ENCODE measurements around the gene SYNPO2.

SYNPO2 gene

DNA sequence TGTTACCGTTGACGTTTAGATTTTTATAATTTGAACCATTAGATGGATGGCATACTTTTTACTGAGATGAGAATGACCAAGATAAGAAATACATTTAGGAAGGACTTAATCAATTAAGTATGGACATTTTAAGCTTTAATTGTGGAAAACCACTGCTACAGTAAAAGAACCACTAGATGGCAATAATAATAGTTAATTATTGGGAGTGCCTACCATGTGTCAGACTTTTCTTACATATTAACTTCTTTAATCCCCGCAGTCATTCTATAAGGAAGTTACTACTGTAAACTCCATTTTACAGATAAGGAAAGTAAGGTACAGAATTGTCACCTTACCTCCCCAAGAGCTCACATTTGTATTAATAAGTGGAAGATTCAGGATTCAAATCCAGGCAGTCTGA is 198.5 kb downstream of the SYNPO2 start:
- TF ChIP-seq CTCF (IDR thresholded peaks at IDR 0.05; ENCODE audit: low read depth, low read length): no peak; the same call in 1 of the 2 replicates

DNA sequence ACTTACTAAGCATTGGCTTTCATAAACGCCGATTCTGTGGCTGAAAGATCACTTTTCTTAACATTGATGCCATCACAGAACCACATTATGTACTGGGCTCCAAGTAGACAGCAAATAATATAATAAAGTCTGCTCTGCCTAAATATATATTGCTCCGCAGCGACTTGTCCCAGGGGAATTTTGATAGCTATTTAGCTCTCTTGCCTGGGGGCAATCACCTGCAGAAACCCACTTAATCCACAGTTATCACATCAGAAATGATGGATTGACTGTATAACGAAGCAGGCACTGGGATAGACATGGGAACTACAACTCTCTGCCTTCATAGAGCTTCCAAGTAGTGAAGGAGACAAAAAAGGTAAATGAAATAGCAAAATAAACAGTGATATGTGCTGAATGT is 199.0 kb downstream of the SYNPO2 start:
- H3K4me3 ChIP-seq (ENCODE audit: low read depth, low read length): no peak overlapping the region
- no peak for TF ChIP-seq CTCF (IDR thresholded peaks at IDR 0.05; ENCODE audit: low read depth, low read length)

More for the DNA sequence above, 198.5 kb downstream of the SYNPO2 start:
- no peak overlapping the region for H3K4me3 ChIP-seq (ENCODE audit: low read depth, low read length)

GRCh38 chr4:119093042-119093827 is 204.6 kb downstream of the SYNPO2 start:
- H3K4me3 ChIP-seq (ENCODE audit: low read depth, low read length): no peak overlapping the region
- no peak for TF ChIP-seq CTCF (IDR thresholded peaks at IDR 0.05; ENCODE audit: low read depth, low read length)

GRCh38 chr4:119097282-119097900 is 208.7 kb downstream of the SYNPO2 start:
- no peak overlapping the region for H3K4me3 ChIP-seq (ENCODE audit: low read depth, low read length)
- TF ChIP-seq CTCF (IDR thresholded peaks at IDR 0.05; ENCODE audit: low read depth, low read length): no peak

DNA sequence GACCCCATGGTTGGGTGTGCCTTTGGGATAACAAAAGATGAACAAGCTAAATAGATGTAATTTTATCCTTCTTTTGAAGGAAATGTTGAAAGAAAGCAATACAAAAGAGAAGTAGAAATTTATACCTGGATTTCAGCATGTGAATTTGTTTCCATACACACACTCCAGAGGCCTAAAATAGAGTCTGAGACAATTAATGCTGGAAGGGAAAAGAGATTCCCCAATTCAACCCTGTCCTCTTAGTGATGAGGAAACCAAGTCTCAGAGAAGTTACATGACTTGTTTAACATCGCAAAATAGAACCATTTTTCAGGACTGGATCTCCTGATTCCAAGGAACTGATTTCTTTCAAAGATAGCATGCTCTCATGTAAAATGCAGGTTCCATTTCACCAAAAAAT is 209.7 kb downstream of the SYNPO2 start:
- no peak for TF ChIP-seq CTCF (IDR thresholded peaks at IDR 0.05; ENCODE audit: low read depth, low read length)
- no peak overlapping the region for H3K4me3 ChIP-seq (ENCODE audit: low read depth, low read length)

DNA sequence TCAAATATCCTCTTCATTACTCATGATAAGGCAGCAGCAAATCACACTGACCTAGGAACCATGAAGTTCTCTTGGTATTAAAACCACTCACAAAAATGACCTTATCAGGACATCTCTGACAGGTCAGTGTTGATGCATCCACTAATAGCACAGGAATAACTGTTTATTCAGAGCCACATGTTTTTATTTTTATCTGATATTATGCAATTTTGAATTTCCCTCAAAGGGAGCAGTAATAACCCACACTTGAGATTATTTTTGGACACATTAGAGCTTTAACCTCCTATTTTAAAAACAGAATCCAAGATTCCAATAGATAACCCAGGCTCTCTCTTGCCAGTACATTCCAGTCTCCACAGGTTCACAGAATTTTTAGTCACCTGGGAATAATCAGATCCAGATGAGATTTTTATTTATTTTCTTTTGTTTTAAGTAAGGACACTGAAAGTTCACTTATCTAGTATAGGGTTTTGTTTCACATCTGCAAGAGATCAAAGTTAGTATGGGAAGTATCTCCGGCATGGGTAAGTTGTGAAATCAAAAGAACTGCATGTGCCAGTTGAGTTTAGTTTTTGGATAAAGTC is 210.7 kb downstream of the SYNPO2 start:
- H3K4me3 ChIP-seq (ENCODE audit: low read depth, low read length): no peak overlapping the region
- TF ChIP-seq CTCF (IDR thresholded peaks at IDR 0.05; ENCODE audit: low read depth, low read length): no peak

DNA sequence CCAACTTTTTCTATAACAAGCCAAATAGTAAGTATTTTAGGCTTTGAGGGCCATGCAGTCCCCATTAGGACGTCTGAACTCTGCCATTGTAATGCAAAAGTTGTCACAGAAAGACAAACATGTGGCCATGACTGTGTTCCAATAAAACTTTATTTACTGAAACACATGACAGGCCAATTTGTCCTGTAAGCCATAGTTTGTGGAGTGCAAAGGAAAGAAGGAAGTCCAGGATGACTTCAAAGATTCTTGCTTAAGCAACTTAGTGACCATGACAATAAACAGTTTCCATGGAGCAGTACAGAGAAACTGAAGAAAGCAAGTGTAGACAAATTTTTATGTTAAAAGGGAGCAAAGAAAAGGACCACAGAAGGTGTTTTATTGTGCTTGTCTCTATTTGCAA is 212.0 kb downstream of the SYNPO2 start:
- TF ChIP-seq CTCF (IDR thresholded peaks at IDR 0.05; ENCODE audit: low read depth, low read length): no peak
- no peak overlapping the region for H3K4me3 ChIP-seq (ENCODE audit: low read depth, low read length)
